A172 (cell line): ENCODE results near the gene PAX3. TPM values are rescaled to one million over a fixed set of nuclear protein-coding genes. Genes with fewer than 3 reads are reported as not detected.

Experiments
- DNase-seq: peaks from one replicate; pipeline ENCODE4 v3.0.0-alpha.2; 2015; ENCODE audit warnings: low spot score
- total RNA-seq: library from RNA; depleted of rRNA; stranded (reverse); fragments of >200 nt; shearing (Covaris generic); gene quantifications from 2 replicates; pipeline ENCODE4 v1.2.3, GENCODE V29; 2014

The PAX3 gene
- total RNA-seq, 1 experiment from 2014 or later, result not detected

DNA sequence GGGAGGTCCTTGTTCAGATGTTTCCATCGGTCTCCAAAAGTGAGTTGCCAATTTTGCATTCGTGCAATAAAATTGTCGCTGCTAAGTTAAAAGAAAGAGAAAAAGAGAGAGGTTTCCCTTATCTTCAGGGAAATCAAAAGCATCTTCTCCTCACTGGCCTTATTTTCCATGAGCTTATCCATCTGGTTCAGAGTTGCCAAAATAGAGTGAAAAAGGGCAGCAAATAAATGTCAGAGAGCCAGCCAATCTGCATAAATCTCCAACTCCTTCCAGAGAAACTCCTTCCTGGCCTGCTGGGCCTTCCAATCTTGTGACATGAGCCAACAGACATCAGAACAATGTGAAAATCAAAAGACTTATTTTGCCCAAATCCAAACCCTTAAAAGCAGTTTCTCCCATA, 28.4 kb downstream of the PAX3 start:
- DNase-seq, result no peak

DNA sequence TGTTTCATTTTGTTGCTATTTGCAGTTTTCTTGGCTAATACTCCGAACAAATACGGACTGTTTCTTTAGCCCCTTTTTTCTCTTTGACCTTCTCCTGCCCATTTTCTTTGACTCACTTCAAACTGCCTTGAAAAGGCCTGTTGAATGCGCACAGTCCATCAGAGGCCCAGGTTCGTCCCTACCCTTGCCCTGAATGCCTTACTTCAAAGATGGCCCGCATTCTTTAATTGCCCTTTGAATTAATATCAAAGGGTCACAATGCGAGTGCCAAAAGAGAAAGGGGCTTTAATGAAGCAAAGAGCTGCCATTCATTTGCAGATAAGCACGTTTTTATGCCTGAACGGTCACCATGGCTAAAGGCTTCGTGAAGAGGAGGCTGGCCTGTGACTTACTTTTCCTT, 29.7 kb downstream of the PAX3 start:
- no peak for DNase-seq

DNA sequence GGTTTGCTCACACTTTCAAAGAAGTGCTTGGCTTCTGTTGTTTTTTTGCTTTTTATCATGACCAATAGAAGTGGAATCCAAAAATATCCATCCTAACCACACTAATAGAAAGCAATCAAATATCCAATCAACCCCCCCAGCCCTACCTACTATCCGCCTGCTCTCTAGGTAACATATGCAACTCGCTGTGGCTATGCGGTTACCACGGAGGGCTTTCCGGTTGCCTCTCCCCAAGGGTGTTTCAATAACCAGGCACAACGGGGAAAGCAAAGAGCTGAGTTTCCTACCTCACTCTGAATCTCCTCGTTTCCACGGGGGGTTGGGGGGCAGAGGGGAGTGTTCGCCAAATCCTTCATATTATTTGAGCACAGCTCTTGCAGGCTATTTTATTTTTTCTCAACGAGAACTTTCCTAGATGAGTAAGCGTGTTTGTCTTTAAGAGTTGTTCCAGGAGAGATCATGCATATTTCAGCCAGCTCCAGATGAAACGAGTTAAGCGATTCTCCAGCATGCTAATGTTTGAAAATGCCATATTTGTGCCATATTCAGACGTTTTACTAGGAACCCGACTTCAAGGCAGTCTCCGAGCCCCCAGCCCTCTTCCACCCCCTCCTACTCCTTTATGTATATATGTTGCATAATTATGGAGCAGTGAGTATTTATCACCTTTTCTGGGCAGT, 30.3 kb downstream of the PAX3 start:
- no peak for DNase-seq

DNA sequence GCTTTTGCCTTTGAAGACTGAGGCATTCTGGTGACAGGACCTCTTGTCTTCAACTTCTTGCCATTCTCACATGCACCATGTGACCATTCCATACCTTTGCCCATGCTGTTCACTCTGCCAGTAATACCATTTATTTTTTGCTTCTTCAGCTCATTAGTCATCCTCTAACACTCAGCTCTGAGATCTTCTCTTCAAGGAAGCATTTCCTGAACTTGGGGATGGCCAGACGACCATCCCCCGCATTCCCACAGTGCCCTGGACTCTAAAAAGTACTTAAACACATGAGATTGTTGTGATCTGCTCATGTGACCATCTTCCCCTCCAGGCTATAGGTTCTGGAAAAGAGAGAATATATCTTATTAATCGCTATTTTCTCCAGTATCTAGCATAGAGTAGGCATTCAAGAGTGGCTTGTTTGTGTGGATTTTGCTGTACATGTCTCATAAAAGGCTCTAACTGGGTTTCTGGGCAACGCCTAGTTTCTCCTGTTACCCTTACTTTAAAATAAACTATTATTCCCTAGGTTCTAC, 33.9 kb downstream of the PAX3 start:
- DNase-seq, result no peak

DNA sequence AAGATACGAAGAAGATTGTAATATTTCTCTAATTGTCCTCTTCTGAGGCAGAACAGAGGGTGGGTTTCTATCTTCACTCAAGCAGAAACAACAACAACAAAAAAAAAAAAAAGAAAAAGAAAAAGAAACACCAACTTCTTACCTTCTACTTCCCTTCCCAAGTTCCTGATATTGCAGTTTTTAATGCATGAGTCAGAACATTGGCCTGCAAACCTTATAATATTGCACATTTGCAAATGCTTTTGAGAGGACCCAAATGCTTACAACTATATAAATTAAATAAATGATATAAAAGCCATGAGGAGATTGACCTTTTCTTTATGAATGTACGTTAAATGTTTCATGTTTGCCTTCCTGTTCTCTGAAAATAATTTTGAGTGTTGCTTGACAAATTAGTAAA, 37.3 kb downstream of the PAX3 start:
- no peak for DNase-seq

DNA sequence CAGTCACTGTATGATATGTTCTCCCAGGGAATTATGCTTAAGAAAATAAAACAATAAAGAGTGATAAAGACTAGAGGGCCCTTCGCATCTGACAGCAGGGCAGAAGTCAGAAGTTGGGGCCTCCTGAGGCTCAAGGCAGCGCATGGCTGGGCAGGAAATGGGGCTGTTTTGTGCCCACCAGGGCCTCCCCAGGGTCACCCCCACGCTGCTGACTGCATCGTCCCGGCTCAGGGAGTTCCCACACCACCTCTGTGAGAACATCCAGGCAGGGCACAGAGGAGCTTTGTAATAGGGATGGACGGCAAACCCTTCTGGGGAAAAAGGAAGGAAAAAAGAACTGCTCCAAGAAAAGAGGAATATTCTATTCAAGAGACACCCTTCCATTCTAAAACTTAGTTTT, 41.2 kb downstream of the PAX3 start:
- DNase-seq, result no peak

DNA sequence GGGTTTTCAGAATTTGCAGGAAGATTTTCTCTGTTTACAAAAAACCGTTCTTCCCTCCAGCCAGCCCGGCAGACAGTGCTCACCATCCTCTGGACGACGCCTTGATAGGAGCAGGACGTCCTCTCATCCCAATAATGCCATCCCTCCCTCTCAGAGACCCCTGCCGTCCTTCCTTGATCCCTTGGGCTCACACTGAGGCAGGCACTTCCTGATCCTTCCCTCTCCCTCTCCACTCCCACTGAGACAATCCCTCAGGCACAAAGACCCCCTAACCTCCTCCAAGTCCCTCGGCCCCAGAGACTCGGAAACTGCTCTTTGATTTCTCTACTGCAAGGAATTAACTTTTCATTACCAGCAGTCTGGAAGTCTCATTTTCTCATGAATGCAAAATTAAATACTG, 42.5 kb downstream of the PAX3 start:
- no peak for DNase-seq

DNA sequence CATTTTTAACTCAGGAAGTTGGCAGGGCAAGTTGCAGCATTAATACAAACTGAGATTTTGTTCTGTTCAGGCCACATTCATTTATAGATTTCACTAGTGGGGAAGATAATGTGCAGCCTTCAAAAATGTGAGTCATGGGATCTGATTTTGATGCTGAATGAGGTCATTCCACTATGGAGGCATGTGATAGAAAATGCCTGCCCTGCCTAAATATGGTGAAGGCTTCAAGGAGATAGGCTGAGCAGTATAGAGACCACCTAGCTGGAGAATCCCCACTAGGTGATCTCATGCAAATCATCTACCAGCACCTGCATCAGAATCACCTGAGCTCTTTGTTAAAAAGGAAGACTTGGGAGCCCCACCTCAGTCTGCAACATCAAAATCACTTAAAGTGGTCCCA, 43.7 kb downstream of the PAX3 start:
- DNase-seq, result no peak

DNA sequence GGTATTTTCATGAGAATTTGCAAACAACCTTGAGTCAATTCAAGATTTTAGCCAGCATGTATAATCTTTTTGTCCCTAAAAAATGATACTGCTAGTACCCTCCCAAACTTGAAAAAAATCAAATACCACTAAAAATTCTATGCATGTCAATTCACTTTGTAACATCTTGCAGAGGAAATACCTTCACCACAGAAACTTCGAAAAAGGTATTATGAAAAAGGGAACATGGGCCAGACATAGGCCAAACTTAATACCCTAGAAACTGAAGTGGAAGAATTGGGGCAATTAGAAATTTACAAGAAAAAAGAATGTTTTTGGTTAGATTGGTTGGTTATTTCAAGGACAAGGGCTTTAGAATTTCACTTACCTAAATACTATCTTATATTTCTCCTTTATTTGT, 48.5 kb downstream of the PAX3 start:
- no peak for DNase-seq

DNA sequence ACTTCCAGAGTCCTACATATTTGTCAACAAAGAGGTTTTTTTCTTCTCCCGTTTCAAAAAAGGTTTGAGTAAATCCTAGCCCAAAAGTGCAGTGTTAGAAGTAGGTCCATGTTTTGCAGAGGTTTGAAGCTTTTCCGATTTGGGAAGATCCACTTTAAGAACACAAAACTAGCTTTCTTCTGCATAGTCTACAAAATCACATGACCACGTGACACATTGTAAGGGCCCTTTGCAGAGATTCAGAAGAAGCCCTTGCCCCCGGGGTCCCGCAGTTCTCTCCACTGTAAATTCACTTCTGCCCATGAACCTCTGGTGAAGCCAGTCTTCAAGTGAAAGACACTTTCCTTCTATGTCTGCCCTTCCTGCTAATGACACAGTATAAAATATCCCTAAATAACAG, 49.4 kb downstream of the PAX3 start:
- DNase-seq, result no peak

DNA sequence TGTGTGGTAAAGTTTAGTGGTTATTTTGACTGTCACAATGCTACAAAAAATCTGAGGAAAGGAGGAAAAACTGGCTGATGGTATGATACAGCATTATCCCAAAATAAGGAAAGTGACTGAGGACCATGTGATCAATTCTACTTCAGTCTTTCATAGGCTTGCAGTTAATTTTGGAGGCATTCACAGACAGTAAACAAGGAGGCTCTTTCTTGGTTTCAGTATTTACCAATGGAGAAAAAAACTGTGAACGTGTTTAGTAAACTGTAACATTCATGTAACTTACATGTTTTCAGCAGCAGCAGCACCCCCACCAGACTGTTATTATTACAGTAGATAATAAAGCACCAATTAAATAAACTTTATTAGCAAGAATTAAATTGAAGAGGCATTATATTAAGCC, 50.0 kb downstream of the PAX3 start:
- DNase-seq, result no peak

DNA sequence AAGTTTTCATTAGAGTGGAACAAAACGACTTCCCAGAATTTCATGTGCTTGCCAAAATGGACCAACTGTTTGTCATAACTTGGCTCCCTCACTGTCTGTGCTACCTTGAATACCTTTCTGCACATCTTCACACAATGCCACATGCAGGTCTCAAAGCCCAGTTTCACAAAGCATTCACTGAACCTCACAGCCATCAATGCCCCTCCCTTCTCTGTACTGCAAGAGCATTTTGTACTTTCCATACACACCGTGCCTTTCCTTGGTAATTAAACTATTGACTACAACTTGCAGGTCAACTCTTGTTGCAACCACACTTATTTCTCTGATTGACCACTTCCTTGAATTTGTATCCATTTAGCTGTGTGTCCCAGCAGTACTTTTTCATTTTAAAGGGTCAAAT, 50.5 kb downstream of the PAX3 start:
- no peak for DNase-seq

DNA sequence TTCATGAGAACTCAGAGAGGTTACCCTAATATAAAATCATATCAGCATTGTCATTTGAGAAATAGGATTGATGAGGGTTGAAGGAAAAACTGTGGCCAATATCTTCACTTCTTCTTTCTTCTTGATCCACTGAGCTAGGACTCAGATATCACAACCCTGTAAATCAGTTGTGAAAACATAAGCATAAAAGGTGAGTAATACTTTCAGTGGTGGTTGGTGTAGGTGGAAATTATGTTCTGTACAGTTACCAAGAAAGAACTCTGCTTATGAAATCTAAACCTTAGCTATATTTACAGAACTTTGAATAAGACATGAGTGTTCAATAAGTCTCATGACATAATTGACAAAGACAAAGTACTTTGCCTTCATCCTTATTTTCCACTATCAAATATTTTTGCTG, 56.3 kb downstream of the PAX3 start:
- no peak for DNase-seq

DNA sequence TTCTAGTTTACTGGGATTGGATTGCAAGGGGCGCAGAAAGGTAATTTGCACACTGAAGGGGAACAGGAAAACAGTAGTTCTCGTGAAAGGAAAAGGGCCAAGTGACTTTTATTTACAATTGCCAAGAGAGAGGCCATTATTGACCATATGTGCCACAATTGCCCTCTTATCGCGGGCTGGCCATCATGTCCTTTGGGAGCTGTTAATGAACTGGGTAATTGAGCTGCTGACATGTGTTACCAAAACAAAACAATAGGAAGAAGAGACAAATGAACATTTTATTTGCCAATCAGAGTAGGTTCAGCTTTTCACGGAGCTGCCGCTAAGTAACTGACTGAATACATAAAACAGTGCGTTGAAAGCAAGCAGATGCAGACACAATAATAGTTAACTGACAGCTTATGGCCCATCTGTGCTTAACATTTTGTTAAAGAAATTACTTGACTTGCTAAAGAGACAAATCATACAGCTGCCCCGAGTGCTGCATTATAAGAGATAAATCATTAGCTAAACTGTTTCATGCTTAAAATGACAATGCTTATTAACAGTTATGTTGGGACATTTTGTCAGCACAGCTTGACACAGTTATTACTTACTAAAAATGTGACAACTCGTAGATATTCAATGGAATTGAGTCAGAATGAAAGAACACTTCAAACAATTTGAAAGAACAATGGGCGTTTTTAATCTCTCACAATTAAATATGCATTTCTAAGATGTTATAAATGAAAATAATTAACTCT, 57.5 kb downstream of the PAX3 start:
- no peak for DNase-seq

DNA sequence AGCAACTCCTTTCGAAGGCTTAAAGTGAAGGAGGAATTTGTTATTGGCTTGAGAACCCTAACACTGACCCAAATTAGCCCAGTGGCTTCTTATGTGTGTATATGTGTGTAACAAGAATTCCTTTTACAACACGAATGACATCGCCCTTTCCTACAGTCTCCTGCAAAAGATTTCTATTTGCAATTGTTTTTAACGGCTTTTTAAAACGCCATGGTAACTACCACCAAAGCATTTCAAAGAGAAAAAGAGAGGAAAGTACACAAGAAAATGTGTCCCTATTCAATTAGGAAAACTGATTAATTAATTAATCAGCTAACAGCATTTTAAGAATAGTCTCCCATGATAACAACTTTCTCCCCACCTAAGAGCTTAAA, 58.1 kb downstream of the PAX3 start:
- no peak for DNase-seq

DNA sequence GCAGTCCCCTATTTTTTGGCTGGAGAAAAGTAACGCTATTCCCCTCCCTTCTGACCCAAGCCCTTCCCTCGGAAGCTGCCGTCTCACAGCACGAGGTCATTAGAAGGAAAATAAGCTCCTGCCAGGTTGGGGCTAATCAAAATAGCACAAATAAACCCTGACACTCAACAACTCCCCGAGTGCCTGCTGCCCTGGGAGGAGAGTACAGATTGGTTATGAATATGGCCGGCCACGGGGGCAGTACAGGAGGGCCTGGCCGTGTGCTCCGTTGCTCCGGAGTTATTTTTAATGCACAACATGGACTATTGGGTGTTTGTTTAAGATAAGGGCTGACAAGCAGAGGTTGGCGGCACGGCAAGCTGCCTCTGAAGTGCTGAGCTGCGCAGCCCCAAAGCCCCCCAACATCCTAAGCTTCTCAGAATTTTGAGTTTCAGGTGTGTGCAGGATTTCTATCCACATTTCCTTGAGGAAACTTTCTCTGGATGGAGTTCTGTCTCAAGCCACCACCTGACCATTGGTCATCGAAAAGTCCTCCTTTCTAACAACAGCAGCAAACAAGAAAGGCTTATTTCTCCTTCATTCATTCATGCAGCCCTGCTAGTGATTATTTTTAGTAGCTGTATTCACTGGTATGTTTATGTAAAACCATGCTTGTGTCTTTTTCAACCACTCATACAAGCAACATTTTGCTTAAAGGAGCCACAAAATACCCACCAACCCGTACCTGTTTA, 58.7 kb downstream of the PAX3 start:
- no peak for DNase-seq

DNA sequence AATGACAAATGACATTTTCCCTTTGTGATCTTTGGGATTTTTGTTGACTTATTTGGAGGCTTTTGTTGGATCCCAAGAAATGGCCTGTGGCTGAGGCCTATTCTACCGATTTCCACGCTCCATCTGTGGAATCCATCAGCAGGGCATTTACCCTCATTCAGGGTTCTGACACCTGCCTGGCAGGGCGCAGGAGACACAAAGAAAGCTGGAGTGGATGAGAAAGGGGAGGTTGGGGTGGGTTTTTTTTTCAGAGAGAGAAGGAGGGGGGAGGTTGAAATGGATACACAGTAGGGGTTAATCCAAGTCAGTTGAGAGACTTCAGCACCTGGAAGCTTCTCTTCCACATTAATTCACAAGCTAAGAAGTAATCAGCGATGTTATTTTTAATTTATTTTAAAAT, 59.7 kb downstream of the PAX3 start:
- no peak for DNase-seq

DNA sequence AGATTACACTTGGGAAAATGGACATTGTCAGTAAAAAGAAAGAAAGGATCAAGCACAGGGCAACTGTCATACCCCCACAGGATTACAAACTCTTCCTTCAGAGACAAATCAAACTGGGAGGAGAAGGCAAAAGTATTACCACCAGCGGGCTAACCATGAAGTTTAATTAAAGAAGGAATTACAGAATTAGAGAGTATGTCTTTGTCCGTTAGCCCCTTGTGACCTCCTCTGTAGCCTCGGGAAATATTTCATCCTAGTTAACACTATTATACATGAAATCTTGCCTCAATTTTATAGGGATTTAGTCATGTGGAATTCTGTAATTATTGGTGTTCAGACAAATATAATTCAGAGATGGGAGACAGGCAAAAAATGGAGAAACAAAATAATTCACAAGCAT, 60.7 kb downstream of the PAX3 start:
- DNase-seq, result no peak

DNA sequence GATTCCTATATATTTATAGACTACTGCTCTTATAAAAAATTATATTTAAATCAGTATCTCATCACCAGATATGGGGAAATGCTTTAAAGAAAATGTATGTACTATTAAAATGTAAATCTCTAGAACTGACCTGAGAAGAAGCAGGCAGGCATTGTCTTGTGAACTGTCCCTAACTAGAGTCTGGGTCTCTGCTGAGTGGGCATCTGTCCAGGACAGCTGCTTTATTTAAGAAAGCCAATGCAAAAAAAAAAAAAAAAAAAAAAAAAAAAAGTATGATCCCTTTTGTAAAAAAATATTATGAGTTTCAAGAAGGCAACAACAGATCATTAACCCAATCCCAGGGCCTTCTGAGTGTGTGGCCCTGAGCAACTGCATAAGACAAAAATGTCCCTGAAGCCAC, 66.0 kb downstream of the PAX3 start:
- DNase-seq, result no peak

DNA sequence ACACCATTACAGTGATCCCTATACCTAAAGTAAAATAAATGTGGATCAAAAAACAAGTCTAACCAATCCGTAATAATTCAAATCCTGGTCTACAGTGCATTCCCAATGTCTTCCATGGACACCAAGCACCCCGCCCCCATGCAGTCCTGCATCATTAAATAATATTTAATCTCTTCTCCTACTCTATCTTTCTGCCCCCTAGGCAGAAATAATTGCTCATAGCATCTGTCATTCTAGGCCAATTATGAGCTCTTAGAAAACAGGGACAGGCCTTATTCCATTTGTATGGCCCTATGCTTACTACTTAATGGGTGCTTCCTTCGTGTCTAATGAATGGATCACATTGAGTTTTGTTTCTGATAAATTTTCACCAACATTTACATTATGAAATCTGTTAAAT, 66.4 kb downstream of the PAX3 start:
- DNase-seq, result no peak

DNA sequence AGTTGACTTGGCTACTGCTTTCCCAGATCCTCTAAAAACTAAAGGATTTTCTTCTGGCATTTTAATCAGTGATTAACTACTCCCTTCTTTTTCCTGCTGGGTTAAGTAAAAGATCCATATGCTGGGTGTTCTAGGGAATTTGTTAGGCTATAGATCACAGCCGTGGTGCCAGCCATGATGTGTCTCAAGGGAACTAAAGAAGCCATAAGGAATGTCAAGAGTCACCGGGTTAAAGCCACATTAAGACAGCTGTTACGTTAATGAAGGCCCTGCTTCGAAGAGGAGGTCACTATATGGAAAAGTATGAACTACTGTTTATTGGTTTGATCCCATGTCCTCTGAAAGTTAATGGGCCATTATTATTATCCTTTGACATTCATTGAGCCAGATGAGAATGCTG, 70.7 kb downstream of the PAX3 start:
- no peak for DNase-seq

DNA sequence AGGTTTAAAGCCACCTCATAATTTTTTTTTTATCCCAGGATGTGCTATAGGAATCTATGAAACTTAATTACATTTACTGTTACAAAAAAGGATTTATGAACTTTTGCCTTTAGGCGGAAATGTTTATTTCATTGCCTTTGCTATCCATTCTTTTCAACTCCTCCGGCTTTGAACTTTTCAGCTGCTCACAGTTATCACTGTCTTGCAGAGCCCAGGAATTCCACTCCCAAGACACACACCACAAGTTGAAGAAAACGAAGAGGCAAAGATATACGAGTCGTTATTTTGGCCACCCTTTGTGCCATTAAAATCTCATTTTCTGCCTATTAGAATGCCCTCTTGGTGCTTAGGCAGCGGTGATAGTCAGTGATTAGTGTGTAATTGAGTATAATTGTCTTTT, 80.0 kb downstream of the PAX3 start:
- DNase-seq, result no peak

DNA sequence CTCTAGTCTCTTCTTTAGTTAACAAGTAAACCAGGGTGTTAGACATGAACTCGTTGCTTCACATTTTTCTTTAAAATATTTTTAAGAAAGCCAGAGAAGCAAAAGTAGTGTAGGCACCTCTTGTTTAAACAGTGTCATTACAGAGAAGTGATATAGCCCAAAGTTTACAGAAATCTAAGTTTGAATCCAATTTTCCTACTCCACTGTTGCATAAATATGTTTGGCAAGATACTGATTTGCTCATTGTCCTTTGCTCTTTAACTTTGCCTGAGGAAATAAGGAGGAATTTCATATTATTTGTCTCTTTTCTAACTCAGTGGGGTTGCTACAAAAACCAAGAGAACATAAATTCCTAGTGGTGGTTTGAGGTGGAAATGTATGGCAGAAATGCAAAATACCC, 81.1 kb downstream of the PAX3 start:
- no peak for DNase-seq
